ENCODE measurements around the gene SCGN.

GRCh38 chr6:25641940-25642666 lies 9.9 kb upstream of the SCGN start:
- no peak for TF ChIP-seq CTCF (optimal IDR thresholded peaks at IDR 0.05 in 1 of 3, IDR thresholded peaks at IDR 0.05 in 1 of 3, conservative IDR thresholded peaks at IDR 0.05 in 1 of 3; ENCODE audit: extremely low read depth in 1 of 3, insufficient read depth in 2 of 3, low read length in 3 of 3)
- no peak for TF ChIP-seq EZH2 (IDR thresholded peaks at IDR 0.05; ENCODE audit: low read length)
